Stimulated activated CD8-positive, alpha-beta memory T cell treated with anti-CD3 and anti-CD28 coated beads, Interleukin-15, amount 100 ng/mL, for 48 hours (primary cell): Measurements from ENCODE around the gene DTX2.
"Not testable (repeated sequence)": the region's sequence is repeated elsewhere in the genome, so short reads cannot be mapped to it uniquely, and the experiment has no call there.

Experiments used
- DNase-seq, 2 donors: peaks; one replicate each; pipeline ENCODE4 v3.0.0-alpha.2; 2020; ENCODE audit warnings: low read depth in 2 of 2

The DTX2 gene

DNA sequence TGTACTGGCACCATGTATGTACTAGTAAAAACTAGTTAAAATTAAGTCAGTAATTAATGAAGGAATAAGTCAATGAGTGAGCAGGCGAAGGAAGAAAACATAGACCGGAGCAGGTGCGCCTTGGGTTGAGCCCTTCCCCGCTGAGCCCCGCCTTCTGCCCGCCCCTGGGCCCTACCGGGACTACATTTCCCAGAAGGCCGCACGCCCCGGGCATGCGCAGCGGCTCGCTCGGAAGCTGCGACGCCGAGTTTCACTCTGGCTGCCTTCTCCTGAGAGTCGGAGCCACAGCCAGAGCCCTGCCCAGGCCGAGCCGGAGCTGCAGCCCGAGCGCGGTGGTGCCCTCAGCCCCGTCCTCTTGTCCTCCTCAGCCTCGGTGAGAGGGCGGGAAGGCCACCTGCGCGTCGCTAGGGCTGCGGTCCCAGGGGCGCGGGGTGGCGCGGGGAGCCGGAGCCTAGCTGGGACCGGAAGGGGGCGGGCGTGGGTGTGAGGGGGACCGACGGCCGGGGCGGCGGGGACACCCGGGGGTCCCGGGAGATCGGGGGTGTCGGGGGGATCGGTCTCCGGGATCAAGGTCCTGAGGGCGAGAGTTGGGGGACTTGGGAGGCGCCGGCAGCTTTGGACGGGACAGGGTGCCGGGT lies at the start of gene DTX2:
DTX2 (plus strand) TSS at position 246 of the 638 bp plus-strand sequence. CDS start 18,801 bp downstream, outside the sequence.
- DNase-seq, result peak; percentile 20 to 21

GRCh38 chr7:76412249-76412648 lies 49.3 kb upstream of the DTX2 start:
- no peak for DNase-seq

GRCh38 chr7:76417654-76418310 lies 43.7 kb upstream of the DTX2 start:
- DNase-seq, result not testable (repeated sequence)

GRCh38 chr7:76421097-76421496 lies 40.4 kb upstream of the DTX2 start:
- DNase-seq, result not testable (repeated sequence)

- DNase-seq, result no peak
Observed at GRCh38 chr7:76423666-76424412, 37.7 kb upstream of the DTX2 start.

- no peak for DNase-seq
Observed at GRCh38 chr7:76424413-76425111, 36.9 kb upstream of the DTX2 start, which contains the start of gene ZP3. Gene ZP3 (plus strand): TSS chr7:76424950. CDS start chr7:76424965, 15 bp downstream.

DNA sequence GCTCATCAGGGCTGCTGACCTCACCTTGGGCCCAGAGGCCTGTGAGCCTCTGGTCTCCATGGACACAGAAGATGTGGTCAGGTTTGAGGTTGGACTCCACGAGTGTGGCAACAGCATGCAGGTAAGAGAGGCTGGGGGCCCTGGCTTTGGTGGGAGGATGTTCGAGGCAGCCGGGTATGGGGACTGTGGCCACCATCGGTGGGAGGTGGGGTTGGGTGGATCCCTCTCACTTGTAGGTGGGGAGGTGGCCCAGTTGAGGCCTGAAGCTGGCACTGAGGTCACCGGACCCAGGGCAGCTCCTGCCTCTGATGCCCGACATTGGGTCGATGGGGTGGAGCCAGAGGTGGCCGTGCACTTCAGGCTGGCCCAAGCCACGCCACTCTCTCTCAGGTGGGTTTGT lies 36.4 kb upstream of the DTX2 start:
- no peak for DNase-seq

GRCh38 chr7:76425558-76425957 lies 36.0 kb upstream of the DTX2 start:
- not testable (repeated sequence) for DNase-seq

- no peak for DNase-seq
Observed at GRCh38 chr7:76426246-76426645, 35.3 kb upstream of the DTX2 start.

DNA sequence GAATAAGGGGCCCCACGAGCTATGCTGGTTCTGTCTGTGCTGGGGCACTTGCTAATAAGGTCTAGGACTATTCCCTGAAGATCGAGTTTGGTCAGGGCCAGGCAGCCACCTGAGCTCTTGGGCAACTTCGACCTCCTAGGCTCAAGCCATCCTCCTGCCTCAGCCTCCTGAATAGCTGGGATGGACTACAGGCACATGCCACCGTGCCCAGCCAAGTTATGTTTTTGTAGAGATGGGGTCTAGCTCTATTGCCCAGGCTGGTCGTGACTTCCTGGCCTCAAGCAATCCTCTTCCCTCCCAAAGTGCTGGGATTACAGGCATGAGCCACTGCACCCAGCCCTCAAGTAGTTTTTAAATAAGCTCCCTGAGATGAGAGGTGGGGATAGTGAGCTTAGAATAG lies 33.9 kb upstream of the DTX2 start:
- DNase-seq, result no peak

GRCh38 chr7:76428149-76428823 lies 33.2 kb upstream of the DTX2 start:
- no peak for DNase-seq

DNA sequence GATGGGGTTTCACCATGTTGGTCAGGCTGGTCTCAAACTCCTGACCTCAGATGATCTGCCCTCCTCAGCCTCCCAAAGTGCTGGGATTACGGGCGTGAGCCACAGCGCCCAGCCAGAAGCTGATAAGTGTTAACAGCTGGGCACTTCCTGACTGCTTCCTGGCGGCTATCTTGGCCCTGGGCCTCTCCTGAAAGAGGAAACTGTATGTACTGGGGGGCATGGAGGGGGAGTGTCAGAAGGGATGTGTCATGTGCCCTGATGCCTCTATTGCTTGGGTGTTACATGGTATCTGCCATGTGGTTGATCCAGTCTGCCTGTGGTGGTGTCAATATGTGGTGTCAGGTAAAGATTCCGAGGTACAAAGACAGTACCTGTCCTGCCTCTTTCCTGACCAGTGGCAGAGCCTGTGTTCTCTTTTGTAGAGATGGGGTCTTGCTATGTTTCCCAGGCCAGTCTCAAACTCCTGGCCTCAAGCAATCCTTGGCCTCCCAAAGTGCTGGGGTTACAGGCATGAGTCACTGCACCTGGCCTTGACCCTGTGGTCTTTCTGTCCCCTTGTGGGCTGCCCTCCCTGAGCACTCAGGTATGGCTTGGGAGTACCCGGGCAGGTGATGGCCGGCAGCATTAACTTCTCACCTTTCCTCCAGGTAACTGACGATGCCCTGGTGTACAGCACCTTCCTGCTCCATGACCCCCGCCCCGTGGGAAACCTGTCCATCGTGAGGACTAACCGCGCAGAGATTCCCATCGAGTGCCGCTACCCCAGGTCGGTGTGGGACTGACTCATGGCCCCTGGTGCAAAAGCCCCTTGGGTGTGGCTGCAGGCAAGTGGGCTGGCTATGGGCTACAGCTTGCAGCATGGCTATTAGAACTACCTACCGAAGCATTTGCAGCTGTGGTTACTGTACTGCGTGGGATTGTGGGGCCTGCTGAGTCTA lies 32.4 kb upstream of the DTX2 start:
- no peak for DNase-seq

DNA sequence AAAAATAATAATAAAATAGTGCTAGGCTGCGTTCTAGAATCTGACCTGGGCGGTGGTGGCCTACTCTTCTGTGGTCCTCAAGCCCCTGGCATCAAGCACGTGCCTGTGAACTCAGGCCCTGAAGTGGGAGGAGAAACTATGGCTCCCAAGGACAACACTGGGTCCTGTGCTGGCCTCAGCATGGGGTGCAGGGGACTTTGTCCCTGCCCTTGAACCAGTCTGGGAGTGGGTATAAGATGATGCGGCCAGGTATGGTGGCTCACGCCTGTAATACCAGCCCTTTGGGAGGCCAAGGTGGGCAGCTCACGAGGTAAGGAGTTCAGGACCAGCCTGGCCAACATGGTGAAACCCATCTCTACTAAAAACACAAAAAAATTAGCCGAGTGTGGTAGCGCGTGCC lies 31.3 kb upstream of the DTX2 start:
- no peak for DNase-seq

- DNase-seq, result no peak
Observed at GRCh38 chr7:76430836-76431235, 30.7 kb upstream of the DTX2 start.

DNA sequence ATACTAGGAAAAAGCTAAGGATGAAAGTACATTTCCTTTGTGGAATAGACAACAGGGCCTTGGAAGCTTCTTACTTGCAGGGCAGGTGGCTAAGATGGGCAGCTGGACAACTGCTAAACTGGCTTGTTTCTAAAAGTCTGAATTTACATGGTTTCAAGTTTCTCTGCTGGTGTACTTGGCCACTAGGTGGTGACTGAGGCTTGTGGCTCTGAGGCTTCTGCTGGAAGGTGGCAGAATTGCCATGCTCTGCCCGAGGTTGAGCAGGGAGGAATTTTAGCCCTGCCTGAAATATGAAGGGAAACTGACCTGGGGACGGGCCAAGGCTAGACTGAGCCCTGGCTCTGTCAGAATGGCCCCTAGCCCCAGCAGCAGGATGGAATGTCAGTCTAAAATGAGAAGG lies 23.6 kb upstream of the DTX2 start:
- peak; percentile 21 to 32 for DNase-seq

DNA sequence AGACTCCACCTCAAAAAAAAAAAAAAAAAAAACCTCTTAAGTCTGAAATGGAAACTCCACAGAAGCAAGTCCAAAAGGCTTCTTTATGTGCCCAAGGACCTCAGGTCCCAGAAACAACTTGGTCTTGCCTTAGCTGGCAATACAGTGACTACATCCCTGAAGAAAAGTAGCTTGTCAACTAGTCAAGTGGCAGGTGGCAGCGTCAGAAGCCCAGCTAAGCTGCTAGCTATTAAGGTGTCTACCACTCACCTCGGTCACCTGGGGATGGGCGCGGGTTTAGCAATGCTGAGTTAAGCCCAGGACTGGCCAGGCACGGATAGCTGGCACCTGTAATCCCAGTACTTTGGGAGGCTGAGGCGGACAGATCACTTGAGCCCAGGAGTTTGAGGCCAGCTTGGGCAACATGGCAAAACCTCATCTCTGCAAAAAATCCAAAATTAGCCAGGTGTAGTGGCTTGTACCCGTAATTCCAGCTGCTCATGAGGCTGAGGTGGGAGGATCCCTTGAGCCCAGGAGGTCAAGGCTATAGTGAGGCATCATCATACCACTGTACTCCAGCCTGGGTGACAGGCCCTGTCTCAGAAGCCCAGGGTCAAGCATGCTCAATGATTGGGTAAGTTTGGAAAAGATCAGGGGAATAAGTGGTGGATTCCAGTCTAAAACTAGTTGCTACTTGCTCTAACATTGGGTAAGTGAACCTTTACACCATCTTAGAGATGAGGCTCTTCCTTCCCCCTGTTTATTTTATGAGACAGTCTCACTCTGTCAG lies 22.2 kb upstream of the DTX2 start:
- not testable (repeated sequence) for DNase-seq

DNA sequence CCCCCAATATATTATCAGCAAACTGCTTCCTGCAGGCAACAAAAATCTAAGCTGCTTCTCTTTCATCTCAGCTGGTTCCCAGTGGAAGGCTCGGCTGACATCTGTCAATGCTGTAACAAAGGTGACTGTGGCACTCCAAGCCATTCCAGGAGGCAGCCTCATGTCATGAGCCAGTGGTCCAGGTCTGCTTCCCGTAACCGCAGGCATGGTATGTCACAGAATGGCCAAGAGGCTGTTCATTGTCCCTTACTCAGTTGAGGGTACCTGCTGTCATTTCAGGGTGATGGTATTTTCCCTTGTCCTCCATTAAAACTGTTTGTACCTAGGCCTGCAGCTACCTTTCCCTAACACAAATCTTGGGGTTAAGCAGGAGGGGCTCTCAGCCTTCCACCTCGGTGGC lies 21.1 kb upstream of the DTX2 start:
- not testable (repeated sequence) for DNase-seq

- DNase-seq, result not testable (repeated sequence)
Observed at GRCh38 chr7:76441792-76442191, 19.7 kb upstream of the DTX2 start.

DNA sequence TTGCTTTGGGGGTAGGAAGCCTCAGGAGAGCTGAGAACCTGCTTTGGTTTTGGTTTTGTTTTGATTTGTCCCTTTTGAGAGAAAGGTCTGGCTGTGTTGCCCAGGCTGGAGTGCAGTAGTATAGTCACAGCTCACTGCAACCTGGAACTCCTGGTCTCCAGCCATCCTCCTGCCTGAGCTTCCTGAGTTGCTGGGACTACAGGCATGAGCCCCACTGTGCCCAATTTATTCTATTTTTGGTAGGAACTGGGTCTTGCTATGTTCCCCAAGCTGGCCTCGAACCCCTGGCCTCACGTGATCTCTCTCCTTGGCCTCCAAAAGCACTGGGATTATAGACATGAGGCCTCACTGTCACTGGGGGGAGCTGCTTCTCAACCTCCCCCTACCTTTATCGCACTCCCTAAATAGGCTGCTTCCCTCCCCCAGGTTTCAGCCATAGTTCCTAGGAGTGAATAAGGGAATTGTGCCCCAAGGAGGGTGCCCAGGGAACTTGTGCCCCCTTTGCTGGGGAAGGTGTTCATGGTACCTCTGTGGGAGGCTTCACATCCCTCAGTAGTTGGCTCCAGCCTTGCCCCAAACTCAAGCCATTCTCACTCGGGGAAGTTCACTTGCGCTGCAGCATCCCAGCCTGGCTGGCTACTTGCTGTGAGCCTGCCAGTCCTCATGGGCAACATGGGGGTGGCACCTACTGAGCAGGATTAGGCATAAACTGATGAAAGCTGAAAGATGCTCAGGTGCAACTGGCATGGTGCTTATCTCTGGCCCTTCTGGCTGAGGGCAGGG lies 18.7 kb upstream of the DTX2 start:
- DNase-seq, result not testable (repeated sequence)
